ENCODE results near the gene TESK1.
A peak's percentile ranks its signal among the peaks of the same experiment; 100 is the strongest.
"Not testable (repeated sequence)": the region's sequence is repeated elsewhere in the genome, so short reads cannot be mapped to it uniquely, and the experiment has no call there.

Gene TESK1

DNA sequence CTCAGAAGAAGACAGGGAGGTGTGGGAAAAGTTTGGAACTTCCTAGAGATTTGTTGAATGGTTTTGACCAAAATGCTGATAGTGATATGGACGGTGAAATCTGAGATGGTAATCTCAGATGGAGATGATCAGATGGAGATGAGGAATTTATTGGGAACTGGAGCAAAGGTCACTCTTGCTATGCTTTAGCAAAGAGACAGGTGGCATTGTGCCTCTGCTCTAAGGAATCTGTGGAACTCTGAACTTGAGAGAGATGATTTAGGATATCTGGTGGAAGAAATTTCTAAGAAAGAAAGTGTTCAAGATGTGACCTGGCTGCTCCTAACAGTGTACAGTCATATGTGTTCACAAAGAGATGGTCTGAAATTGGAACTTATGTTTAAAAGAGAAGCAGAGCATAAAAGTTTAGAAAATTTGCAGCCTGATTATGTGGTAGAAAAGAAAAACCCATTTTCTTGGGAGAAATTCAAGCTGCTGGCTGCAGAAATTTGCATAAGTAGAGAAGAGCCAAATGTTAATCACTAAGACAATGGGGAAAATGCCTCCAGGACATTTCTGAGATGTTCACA is 25.3 kb upstream of the TESK1 start:
- DNase-seq = not testable (repeated sequence)

DNA sequence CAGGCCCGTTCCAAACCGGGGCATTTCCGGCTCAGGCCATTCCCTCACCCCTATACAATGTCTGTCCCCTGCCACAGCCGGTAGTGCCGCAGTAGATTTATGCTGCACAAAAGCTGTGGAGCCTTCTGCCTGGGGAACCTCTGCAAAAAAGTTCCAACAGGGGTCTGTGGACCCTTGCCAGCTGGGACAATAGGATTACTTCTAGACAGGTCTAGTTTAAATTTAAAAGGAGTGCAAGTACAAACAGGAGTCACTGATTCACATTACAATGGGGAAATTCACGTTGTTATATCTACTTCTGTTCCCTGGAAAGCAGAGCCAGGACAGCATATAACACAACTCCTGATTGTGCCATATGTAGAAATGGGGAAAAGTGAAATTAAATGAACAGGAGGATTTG is 21.5 kb upstream of the TESK1 start:
- not testable (repeated sequence) for DNase-seq

DNA sequence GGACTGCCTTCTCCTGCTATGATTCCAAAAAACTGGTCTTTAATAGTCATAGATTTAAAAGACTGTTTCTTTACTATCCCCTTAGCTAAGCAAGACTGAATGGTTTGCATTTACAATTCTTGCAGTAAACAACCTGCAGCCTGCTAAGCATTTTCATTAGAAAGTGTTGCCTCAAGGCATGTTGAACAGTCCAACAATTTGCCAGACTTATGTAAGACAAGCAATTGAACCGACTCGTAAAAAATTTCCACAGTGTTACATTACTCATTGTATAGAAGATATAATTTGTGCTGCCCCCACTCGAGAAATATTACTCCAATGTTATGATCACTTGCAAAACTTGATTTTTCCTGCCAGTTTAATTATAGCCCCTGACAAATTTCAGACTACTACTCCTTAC is 20.4 kb upstream of the TESK1 start:
- DNase-seq = not testable (repeated sequence)

DNA sequence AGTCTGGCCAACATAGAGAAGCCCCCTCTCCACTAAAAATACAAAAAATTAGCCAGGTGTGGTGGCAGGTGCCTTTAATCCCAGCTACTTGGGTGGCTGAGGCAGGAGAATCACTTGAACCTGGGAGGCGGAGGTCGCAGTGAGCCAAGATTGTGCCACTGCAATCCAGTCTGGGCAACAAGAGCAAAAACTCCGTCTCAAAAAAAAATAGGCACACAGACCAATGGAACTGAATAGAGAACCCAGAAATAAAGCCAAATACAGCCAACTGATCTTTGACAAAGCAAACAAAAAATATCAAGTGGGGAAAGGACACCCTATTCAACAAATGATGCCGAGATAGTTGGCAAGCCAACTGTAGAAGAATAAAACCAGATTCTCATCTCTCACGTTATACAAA is 16.6 kb upstream of the TESK1 start:
- DNase-seq = not testable (repeated sequence)

DNA sequence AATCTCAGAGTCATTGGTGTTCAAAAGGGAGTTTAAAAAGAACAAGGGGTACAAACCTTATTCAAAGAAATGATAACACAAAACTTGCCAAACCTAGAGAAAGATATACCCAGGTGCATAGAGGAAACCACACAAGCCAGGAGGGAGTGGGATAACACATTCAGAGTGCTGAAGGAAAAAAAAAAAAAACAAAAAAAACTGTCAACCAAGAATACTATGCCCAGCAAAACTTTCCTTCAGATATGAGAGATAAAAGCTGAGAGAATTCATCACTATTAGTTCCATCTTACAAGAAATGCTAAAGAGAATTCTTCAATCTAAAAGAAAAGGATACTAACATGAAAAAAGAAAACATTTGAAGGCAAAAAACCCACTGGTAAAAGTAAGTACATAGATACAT is 11.5 kb upstream of the TESK1 start:
- no peak for DNase-seq

DNA sequence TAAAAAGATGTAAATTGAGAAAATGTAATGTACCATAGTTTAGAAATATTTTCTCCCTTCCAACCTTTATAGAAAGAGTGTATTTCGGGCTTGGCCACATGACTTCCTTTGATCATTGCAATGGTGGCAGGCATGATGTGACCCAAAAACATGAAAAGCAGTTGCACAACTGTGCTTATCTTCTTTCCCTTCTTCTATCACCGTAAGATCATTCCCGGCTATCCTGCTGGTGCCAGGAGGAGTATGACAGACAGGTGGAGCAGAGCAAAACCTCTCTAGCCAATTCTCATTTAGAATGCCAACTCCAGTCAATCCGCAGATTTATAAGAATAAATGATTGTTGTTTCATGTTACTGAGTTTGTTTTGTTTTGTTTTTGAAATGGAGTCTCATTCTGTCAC is 10.6 kb upstream of the TESK1 start:
- DNase-seq = no peak

DNA sequence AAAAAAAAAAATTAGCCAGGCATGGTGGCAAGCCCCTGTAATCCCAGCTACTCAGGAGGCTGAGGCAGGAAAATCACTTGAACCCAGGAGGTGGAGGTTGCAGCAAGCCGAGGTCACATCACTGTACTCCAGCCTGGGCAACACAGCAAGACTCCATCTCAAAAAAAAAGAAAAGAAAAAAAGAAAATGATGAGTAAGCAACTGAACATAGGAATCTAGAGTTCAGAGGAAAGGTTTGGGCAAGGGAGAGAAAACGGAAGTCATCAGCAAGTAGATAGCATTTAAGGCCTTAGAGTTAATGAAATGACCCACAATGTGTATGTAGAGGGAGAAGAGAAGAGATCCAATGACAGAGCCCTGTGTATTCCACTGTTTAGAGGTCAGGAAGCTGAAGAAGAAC is 8.2 kb upstream of the TESK1 start:
- not testable (repeated sequence) for DNase-seq

DNA sequence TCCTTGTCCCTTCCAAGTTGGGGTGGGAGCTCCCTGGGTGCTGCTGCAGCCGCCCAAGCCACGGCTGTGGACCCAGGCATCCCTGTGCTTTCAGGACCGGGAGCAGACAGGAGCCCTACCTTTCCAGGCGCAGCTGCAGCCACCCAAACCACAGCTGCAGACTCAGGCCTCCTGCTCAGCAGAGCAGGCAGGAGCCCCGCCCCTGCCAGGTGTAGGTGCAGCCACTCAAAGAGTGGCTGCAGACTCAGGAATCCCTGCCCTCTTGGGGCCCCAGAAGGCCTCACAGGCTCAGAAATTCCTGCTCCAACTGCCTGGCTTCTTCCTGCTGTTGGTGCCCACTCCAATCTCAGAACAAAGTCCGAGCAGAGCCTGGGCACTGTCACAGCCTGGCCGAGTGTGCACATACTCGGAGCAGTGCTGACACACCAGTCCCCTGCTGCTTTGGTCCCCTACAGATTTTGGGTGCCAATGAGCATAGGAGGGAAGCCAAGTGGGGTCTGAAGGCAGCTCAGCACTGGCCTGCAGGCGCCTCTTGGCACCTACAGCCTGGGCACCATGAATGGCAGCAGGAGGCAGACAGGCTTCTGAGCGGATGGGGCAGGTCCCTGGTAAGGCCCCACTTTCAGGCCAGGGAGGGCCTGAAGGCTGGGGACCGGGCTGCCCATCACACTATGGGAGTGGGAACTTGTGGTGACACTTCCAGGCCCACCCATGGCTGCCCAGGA is 6.0 kb upstream of the TESK1 start:
- DNase-seq = no peak

DNA sequence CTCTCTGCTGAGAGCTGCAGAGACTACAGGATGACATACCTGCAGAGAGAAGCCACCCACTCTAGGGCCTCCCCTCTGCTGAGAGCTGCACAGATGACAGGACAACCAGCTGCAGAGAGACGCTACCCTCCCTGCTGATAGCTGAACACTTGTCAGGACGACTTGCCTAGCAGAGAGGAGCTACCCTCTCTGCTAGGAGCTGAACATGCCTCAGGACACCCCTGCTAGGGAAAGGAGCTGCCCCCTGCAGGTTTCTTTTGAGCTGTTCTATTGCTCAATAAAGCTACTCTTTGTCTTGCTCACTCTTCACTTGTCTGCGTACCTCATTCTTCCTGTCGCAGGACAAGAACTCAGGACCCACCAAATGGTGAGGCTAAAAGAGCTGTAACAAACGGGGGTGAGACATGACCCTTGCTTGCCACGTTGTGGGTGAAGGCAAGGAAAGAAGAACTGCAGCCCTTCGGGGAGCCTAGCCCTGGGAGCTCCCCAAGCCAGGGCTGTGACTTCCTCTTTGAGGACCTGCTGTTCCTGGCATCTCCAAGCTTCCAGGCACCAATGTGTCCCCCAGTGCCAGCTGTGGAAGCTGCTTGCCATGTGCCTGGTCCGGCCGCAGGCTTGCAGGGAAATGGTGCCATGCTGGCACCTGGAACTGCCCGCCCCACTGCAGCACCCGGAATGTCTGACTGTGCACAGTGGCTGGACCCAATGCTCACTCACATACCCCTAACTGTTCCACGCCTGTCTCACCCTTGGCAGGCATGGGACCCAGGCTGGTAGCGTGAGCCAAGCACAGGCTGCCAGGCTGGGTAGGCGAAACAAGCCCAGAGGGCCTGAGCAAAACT is 5.1 kb upstream of the TESK1 start:
- no peak for DNase-seq

DNA sequence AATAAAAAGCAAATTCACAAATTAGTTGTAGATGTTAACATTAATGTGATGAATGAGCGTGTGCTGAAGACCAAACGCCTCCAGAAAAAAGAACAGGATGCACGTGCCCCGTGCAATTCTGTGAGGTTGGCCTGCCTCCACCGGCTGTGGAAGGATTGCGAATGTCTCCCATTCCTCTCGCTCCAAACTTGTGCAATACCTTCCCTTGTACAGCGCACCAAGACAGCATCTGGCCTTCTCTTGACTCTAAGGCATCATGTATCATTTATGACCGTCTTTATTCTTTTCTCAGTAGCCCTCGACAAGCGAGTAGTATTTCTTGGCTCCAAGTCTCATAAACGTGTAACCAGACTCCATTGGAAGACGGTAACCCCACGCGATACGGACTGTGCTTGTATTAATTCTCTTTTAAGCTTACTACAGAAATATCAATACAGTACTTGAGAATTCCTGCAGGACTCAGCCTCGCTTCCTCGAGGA is 1.5 kb upstream of the TESK1 start:
- DNase-seq = no peak

DNA sequence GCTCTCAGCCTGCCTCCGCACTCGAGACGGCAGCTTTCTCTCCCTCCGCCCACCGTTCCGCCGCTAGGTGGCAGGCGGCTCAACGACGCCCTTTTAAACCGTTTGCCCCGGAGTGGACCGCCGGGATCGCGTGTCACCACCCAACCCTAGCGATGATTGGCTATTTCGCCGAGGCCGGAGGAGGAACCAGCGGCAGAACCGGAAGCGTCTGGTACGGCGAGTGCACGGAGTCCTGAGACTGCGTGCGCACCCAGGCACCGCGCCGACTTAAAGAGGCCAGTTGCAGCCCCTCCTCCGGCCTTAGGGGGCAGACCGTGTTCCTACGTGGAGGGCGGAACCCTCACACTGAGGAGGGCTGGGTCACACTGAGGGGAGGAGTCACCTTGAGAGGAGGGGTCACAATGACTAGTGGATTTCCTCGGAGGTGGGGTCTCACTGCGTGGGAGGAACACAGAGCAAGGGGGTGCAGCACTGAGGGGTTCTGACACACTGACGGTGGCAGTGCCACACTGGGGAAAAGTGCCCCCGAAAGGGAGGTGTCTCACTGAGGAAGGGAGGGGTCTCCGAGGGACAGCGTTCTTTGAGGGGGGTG is 980 bp upstream of the TESK1 start:
- peak; percentile 99 for DNase-seq

DNA sequence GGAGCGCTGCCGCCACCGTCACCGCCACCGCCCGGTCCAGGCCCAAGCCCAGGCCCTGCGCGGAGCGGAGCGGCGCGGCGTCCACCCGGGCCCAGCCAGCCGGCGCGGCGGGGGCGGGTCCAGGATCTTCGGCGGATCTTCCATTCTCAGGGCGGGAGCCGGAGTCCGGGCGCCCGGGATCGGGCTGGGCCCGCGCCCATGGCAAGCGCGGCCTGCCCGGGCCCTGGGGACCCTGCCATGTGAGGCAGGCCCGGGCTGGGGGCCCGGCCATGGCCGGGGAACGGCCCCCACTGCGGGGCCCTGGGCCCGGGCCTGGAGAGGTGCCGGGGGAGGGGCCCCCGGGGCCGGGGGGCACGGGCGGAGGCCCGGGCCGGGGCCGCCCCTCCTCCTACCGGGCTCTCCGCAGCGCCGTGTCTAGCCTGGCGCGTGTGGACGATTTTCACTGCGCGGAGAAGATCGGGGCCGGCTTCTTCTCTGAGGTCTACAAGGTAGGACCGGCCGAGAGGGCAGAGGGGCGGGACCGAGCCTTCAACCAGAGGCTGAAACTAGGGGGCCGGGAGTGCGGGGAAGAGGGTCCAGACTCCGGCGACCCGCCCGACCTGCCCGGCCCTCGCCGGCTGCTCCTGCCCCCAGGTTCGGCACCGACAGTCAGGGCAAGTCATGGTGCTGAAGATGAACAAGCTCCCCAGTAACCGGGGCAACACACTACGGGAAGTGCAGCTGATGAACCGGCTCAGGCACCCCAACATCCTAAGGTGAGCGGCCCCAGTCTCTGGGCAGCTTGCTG is 482 bp downstream of the TESK1 start:
- peak; percentile 23 for DNase-seq

DNA sequence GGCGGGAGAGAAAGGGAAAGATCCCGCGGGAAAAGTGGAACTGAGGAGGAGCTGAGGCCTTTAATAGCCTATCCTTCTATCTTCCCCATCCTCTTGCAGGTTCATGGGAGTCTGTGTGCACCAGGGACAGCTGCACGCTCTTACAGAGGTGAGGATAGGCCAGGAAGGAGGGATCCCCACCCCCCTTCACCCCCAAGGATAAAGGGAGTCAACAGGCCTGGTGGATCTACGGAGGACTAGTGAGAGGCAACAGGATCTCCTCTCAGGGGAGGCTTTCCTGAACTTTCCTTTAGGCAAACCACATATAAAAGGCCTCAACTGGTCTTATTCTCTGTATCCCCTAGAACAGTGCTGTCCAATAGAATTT is 1.1 kb downstream of the TESK1 start:
- DNase-seq = no peak

DNA sequence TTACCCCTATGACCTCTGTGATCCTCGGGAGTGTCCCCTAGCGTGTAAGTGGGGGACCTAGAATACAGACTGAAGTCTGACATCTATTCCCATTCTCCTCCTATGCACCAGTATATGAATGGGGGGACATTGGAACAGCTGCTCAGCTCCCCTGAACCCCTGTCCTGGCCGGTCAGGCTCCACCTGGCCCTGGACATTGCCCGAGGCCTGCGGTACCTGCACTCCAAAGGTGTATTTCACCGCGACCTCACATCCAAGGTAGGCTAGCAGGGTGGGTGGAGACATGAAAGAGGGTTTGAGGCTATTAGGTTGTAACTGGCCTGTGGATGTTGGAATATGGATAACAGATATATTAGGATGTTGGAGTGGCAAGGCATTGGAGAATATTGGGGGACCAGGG is 1.7 kb downstream of the TESK1 start:
- no peak for DNase-seq

DNA sequence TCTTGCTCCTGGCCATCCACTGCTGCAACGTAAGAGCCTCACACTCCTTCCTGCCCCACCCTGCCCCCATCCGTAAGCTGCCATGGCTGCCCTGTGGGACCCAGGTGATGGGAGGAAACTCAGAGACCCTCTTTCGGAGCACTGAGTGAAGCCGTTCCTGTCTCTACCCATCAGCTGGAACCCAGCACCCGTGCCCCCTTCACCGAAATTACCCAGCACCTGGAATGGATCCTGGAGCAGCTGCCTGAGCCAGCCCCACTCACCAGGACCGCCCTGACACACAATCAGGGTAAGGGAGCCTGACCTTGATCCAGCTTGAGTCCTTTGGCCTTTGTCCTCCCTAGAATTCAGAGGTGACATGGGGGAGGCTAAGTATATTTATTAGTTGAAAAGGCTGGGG is 3.2 kb downstream of the TESK1 start:
- no peak for DNase-seq

DNA sequence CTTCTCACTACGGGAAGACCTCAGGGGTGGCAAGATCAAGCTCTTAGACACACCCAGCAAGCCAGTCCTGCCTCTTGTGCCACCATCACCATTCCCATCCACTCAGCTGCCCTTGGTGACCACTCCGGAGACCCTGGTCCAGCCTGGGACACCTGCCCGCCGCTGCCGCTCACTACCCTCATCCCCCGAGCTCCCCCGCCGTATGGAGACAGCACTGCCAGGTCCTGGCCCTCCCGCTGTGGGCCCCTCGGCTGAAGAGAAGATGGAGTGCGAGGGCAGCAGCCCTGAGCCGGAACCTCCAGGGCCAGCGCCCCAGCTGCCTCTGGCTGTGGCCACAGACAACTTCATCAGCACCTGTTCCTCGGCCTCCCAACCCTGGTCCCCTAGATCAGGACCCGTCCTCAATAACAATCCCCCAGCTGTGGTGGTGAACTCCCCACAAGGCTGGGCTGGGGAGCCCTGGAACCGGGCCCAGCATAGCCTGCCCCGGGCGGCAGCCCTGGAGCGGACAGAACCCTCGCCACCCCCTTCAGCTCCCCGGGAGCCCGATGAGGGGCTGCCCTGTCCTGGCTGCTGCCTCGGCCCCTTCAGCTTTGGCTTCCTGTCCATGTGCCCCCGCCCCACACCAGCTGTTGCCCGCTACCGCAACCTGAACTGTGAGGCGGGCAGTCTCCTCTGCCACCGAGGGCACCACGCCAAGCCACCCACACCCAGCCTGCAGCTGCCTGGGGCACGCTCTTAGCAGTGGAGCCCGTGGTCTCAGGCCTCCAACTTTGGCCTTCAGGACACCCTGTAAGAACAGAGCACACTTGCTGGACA is 4.1 kb downstream of the TESK1 start:
- no peak for DNase-seq

DNA sequence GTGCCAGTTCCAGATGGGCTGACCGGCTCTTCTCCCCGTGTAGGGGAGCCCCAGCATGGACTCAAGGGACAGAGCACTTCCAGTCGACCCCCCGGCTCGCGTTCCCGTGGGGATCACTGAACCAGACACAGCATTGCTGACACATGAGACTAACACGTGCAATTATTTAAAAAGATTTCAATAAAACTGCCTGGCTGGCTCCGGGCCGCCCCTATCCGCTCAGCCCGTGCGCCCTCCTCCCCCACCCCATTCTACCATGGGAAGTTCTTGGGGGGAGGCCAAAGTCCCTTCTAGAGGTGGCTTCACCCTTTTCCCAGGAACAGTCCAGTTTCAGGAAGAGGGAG is 4.7 kb downstream of the TESK1 start:
- DNase-seq = no peak

DNA sequence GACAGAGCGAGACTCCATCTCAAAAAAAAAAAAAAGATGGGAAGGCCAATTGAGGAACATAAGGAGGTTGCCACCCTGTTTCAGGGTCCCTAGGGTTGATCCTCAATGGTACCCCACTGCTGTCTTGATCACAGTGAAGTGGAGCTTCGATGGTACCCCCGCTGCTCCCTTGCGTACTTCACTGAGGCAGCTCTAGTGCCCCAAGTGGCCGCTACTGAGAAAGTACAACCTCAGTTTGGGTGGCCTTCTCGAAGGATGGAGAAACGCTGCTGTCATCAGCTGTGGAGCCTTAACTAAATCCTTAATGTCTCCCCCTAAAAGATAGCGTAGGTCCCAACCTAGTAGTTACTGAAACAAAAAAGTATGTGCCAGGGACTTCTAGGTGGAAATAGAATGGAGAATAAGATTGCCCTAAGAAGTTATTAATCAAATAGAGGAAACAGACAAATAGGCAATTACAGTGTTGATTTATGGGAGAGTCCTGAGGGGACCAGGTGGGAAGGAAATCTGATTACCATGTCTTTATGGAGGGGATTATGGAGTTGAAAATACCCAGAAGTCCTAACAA is 6.3 kb downstream of the TESK1 start:
- DNase-seq = no peak

DNA sequence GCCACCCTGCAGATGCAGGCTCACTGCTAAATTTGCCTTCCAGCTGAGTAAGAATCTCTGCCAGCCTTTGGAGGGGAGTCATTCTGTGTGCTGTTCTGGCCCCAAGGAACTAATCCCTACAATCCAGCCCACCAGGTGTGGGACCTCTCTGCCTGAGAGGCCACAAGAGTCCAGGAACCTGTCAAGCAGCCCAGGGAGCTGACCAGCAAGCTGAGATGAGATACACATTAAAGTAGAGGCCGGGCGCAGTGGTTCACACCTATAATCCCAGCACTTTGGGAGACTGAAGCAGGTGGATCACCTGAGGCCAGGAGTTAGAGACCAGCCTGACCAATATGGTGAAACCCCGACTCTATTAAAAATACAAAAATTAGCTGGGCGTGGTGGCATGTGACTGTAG is 7.0 kb downstream of the TESK1 start:
- not testable (repeated sequence) for DNase-seq

DNA sequence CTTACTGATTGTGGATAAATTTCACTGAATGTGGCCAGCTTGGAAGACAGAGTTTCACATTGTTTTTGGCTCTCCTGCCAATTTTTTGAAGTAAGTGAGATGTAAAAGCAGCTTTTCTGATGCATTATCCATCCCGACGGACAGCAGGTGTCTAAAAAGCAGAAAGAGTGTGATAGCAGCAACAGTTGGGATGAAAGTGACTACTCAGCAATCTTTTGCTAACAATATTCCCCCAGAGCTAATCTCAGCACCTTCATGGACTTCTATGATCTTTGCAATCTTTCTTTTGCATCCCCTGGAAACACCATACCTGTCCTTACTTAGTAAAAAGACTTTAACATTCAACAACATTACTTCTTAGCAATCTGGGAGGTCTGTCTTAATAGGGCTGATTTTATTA is 7.8 kb downstream of the TESK1 start:
- no peak for DNase-seq

DNA sequence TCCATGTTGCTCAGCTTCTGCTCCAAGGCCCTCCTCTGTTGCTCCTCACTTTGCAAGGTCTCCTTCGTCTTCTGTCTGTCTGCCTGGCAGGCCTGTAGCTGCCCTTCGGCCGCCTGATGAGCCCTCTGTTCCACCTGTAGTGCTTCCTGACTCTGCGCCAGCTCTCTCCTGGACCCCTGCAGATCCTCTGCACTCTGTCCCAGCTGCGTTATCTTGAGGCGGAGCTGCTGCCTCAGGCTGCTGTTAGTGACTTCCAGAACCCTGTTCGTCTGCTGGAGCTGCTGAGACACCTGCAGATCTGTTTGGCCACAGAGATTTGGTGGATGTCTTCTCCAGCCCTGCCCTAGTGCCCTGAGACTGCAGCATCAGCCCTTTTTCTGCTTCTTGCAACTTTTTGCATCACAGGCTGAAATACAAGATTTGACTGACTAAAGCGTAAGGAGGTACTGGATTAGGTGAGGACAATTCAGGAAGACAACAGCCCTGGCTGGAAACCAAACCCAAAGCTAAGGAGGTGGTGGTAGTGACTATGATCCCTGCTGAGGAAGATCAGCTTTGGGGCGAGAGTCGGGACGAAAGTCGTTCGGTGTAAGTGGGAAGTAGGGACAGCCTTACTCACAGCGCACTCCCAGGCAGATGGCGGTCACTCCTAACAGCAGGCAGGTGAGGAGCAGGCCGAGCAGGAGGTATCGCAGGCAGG is 11.1 kb downstream of the TESK1 start:
- no peak for DNase-seq

Measured in NCI-H1048 (cell line).